Stimulated activated CD8-positive, alpha-beta memory T cell treated with anti-CD3 and anti-CD28 coated beads, Interleukin-2, amount 100 ng/mL, for 1 hour (primary cell): ENCODE data around the gene NPAS2.

Experiments used
- DNase-seq, 2 donors: peaks; one replicate each; pipeline ENCODE4 v3.0.0-alpha.2; 2020; ENCODE audit warnings: low read depth in 2 of 2

Gene NPAS2

DNA sequence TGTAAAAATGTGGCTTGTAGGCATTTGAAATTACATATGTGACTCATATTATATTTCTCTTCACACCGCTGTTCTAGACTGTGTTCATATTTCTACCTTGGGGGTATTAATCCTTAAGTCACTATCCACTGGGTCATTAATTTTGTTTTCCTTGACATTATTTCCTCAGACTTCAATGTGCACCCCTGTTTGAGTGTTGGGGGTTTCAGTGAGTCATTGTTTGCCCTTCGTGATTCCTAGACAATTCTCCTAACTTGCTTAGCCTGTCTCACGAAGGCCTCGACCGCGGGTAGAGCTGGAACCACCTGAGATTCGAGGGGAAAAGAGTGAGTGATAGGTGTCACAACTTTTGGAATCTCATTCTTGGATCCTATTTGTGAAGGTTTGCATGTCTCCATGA is 35.1 kb downstream of the NPAS2 start:
- no peak for DNase-seq

GRCh38 chr2:100855606-100856005 is 35.7 kb downstream of the NPAS2 start:
- DNase-seq = no peak

- DNase-seq = no peak
These were observed 36.8 kb downstream of the NPAS2 start for GRCh38 chr2:100856732-100857131.

- DNase-seq = no peak
These were observed 37.4 kb downstream of the NPAS2 start for GRCh38 chr2:100857341-100857740.

- no peak for DNase-seq
These were observed 38.0 kb downstream of the NPAS2 start for GRCh38 chr2:100857915-100858314.

DNA sequence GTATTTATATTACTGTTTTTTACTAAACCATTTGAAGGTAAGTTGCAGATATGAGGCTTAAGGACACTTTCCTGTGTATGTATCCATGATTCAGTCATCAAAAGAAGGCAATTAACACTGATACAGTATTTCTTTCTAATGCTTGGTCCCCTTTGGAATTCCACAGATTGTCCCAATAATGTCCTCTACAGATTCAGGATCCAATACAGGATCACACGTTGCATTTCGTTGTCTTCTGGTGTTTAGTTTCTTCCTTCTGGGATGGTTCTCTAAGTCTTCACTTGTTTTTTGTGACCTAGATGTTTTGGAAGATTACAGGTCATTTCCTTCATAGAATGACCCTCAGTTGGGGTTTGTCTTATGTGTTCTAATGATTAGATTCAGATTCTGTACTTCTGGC is 40.0 kb downstream of the NPAS2 start:
- no peak for DNase-seq

- DNase-seq = no peak
These were observed 41.4 kb downstream of the NPAS2 start for GRCh38 chr2:100861340-100861739.

DNA sequence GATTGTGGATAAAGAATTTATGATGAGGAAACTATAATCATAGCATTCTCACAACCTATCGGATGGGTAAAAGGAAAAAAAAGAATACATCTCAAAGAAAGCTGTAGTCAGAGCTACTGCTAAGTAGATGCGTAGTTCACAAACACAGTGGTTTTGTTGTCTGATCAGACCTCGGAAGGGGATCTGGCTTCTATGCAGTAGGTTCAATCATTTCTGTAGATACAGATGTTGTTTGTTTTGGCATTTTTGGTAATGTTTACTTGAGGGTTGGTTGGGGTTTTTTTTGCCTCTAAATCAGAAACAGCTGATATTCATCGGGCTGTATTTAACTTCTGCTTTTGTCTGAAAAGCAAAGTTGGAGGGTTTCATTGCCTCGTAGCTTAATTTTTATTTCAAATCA is 42.1 kb downstream of the NPAS2 start:
- no peak for DNase-seq

GRCh38 chr2:100865816-100866460 is 46.0 kb downstream of the NPAS2 start:
- DNase-seq = no peak

DNA sequence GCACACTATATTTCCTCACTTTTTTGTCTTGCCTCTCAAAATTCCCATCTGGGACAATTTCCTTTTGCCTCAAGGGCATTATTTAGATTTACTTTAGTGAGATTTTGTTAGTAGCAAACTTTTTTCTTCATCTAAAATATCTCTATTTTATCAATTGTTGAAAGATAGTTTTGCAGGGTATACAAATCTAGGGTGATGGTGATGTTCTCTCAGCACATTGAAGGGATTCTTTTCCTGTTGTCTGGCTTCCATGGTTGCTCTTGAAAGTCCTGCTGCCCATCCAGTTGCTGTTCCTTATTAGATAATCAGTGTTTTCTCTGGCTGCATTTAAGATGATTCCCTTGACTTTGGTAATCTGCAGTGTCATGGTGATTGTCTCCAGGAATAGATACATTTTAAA is 48.1 kb downstream of the NPAS2 start:
- no peak for DNase-seq

GRCh38 chr2:100869120-100869519 is 49.2 kb downstream of the NPAS2 start:
- no peak for DNase-seq

- DNase-seq = no peak
These were observed 51.0 kb downstream of the NPAS2 start for GRCh38 chr2:100870652-100871531.

GRCh38 chr2:100875516-100876230 is 55.7 kb downstream of the NPAS2 start:
- no peak for DNase-seq

- DNase-seq = no peak
These were observed 56.4 kb downstream of the NPAS2 start for GRCh38 chr2:100876231-100876860.

DNA sequence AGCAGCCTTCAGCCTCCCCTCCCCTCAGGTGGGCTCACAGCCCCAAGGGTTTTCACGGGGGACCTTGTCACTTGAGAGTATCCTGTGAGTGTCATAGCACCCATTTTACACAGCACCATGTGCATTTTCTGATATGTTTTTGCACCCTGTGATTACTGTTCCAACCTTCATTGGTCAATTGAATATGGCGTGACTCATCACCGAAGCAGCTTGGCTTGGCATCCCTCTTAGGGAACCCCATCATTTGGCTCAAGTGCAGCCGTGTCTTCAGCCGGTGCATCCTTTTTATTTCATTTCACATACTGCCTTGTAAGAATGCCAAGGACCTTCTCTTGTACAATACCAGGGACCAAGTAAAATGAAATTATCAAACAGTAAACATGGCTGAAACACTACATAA is 57.6 kb downstream of the NPAS2 start:
- no peak for DNase-seq

DNA sequence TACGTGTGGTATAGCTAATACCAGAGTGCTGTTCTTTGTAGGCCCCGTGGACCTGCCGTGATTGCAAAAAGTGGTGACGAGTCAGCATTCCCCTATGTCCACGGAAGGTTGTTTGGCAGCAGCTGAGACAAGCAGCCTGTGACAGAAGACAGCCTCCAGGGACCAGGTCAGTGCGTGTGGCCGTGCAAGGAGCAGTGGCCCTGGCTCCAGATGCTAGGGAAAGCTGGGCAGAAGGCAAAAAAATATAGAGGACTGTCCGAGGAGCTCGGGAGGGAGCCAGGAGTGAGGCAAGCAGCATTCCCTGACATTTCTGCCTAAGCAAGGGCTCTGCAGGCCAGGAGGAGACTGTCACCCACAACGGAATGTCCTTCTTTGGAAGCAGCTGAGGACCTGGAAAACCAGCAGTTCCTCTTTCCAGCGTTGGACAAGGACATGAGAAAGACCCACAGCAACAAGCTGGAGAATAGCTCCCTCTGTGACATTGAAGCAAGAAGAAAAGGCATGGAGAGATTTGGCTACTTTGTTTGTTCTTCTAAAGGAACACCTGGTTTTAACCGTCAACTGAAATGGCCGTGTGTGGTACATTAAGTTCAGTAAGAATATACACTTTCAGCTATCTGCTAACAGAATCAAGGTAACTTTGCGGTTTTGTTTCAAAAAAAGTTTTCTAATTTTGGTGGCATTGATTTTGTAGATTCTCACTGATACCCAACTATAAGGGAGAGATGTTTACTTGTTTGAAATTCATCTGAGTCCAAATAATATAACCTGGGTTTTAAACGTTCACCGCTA is 58.3 kb downstream of the NPAS2 start:
- no peak for DNase-seq

DNA sequence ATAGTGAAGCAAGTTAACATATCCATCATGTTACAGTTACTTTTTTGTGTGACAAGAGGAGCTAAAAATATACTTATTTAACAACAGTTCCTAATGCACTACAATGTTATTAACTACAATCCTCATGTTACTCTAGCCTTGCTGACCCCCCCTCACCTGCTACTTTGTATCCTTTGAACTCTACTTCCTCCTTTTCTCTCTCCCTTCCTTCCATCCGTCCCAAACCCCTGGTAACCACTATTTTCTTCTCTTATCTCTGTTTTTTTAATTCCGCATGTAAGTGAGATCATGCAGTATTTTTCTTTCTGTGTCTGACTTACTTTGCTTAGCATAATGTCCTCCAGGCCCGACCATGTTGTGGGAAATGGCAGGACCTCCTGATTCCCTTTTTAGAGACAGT is 59.4 kb downstream of the NPAS2 start:
- DNase-seq = no peak

- DNase-seq = no peak
These were observed 60.1 kb downstream of the NPAS2 start for GRCh38 chr2:100880036-100880435.

DNA sequence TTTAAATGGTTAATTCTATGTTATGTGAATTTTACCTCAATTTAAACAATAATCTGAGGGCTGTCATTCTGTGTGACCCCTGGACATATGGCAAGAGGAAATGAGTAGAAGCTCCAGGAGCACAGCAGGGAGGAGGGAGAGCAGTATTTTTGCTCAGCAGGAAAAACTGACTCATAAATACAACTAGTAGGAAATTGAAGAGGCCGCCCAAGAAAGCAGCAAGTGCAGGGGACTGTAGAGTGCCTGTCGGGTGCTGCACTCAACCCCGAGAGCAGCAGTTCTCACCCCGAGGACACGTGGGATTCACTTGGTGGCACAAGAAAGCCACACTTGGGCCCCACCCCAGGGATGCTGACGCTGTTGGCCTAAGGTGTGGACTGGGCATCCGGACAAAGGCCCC is 60.8 kb downstream of the NPAS2 start:
- DNase-seq = no peak

- no peak for DNase-seq
These were observed 63.0 kb downstream of the NPAS2 start for GRCh38 chr2:100882645-100883613.
